Activated T-cell treated with anti-CD3 and anti-CD28 coated beads, Interleukin-2, amount 50 U/mL, for 4 hours (primary cell): ENCODE data around the gene APPL1. TPM values are rescaled to one million over a fixed set of nuclear protein-coding genes. Genes with fewer than 3 reads are reported as not detected.
"Not testable (repeated sequence)": the region's sequence is repeated elsewhere in the genome, so short reads cannot be mapped to it uniquely, and the experiment has no call there.

Experiments used
- ATAC-seq, 2 donors: fragments of 200-7000 bp; cut with Tn5 transposase; one replicate each; pipeline ENCODE4 v1.10.0; 2021
- DNase-seq: peaks from one replicate; pipeline ENCODE4 v3.0.0-alpha.2; 2020
- H3K27me3 Mint-ChIP-seq: one replicate; pipeline ENCODE4 v1.8.0; 2021; ENCODE audit warnings: low read depth, mixed read lengths
- H3K36me3 Mint-ChIP-seq: one replicate; pipeline ENCODE4 v1.8.0; 2022; ENCODE audit warnings: mixed read lengths; ENCODE audit not compliant: insufficient read depth
- H3K4me1 Mint-ChIP-seq: one replicate; pipeline ENCODE4 v1.8.0; 2021; ENCODE audit warnings: low read depth, mixed read lengths
- H3K4me3 Mint-ChIP-seq: one replicate; pipeline ENCODE4 v1.8.0; 2021; ENCODE audit warnings: mild to moderate bottlenecking, moderate library complexity, mixed read lengths
- H3K9me3 Mint-ChIP-seq: one replicate; pipeline ENCODE4 v1.8.0; 2021; ENCODE audit warnings: mixed read lengths
- total RNA-seq, 3 donors: library from RNA; stranded (reverse); gene quantifications; one replicate each; pipeline ENCODE4 v1.2.1, GENCODE V29; 2021

The APPL1 gene
- total RNA-seq, 3 donors from 2014 or later, result 24.2 to 29.1 (median 26.2) TPM

- H3K27me3 Mint-ChIP-seq, result peaks cover 10% of the 10 kb centered on the region
- H3K4me3 Mint-ChIP-seq, result no peak overlapping the region
- H3K36me3 Mint-ChIP-seq, result no peaks in the 10 kb centered on the region
- ATAC-seq, result no peak
- no peaks in the 10 kb centered on the region for H3K4me1 Mint-ChIP-seq
- no peak for DNase-seq
- H3K9me3 Mint-ChIP-seq, result peaks cover 3% of the 10 kb centered on the region
These were observed 60.9 kb downstream of the APPL1 start for GRCh38 chr3:57288403-57288802.

- Mint-ChIP-seq H3K4me1 (no peaks in the 10 kb centered on the region), H3K4me3 (no peak within 1 kb of the TSS), H3K27me3 (peaks cover 22% of the 10 kb centered on the region), H3K9me3 (no peaks in the 10 kb centered on the region), H3K36me3 (no peaks in the 10 kb centered on the region)
- ATAC-seq, result no peak
- DNase-seq, result no peak
These were observed 64.8 kb downstream of the APPL1 start, which contains the start of gene ASB14 for GRCh38 chr3:57292159-57292896. Gene ASB14, minus strand, starts transcription at chr3:57292685. Its CDS starts 652 bp downstream, at chr3:57292033.

- Mint-ChIP-seq H3K4me1 (no peaks in the 10 kb centered on the region), H3K27me3 (peaks cover 28% of the 10 kb centered on the region), H3K4me3 (no peak overlapping the region), H3K36me3 (no peaks in the 10 kb centered on the region), H3K9me3 (no peaks in the 10 kb centered on the region)
- DNase-seq (no peak), ATAC-seq (no peak)
These were observed 65.5 kb downstream of the APPL1 start for GRCh38 chr3:57292897-57293526.

DNA sequence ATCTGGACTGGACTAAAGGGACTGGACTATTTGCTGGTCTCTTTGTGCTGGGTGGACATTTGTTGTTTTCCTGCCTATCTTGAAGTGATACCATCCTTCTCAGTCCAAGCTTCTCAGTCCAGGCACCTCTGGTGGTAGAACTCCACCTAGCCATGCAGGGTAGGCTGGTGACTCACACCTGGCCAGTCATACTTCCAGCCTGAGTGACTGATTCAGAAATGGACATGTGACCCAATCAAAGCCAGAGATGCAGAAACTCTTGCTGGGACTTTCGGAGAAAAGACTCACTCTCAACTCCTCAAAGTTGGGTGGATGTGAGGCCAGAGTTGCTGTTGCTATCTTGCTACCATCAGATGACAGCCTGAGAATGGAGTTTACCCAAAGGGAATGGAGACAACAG is 70.5 kb downstream of the APPL1 start:
- DNase-seq (no peak), ATAC-seq (peak in 1 of 2 donors; percentile 43)
- Mint-ChIP-seq H3K9me3 (no peaks in the 10 kb centered on the region), H3K36me3 (no peaks in the 10 kb centered on the region), H3K4me1 (no peaks in the 10 kb centered on the region), H3K27me3 (peaks cover 27% of the 10 kb centered on the region), H3K4me3 (no peak overlapping the region)

GRCh38 chr3:57303520-57303919 is 76.0 kb downstream of the APPL1 start:
- H3K4me3 Mint-ChIP-seq, H3K36me3 Mint-ChIP-seq, H3K4me1 Mint-ChIP-seq, H3K9me3 Mint-ChIP-seq, ATAC-seq, DNase-seq: not testable (repeated sequence)
- H3K27me3 Mint-ChIP-seq, result peaks cover 11% of the 10 kb centered on the region

DNA sequence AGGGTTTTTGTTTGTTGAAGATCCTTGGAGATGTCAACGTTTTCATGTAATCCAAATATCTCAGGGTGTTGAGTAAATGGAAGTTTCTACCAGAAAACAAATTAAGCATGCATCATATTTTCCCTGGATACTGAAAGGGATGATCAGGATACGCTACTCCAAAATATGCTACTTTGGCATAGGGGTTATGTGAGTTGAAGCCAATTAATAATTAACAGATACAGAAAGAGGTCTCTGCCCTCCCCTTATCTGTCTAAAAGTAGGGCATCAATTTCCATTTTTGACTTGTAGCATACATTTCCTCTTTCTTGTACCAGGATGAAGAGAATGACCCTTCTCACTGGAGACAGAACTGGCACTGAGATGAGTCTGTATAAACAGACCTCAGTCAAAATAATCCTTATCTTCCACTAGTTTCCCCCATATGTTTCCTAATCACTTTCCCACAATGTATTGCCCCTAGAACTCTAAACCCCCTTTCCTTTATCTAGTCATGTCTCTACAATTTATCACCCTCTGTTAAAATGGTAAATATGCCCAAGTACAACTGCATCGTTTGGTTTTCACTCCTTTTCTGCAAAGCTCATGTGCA is 82.3 kb downstream of the APPL1 start:
- H3K36me3 Mint-ChIP-seq, result no peaks in the 10 kb centered on the region
- peaks cover 2% of the 10 kb centered on the region for H3K27me3 Mint-ChIP-seq
- no peak for ATAC-seq
- no peaks in the 10 kb centered on the region for H3K9me3 Mint-ChIP-seq
- no peak overlapping the region for H3K4me3 Mint-ChIP-seq
- H3K4me1 Mint-ChIP-seq, result no peaks in the 10 kb centered on the region
- no peak for DNase-seq

DNA sequence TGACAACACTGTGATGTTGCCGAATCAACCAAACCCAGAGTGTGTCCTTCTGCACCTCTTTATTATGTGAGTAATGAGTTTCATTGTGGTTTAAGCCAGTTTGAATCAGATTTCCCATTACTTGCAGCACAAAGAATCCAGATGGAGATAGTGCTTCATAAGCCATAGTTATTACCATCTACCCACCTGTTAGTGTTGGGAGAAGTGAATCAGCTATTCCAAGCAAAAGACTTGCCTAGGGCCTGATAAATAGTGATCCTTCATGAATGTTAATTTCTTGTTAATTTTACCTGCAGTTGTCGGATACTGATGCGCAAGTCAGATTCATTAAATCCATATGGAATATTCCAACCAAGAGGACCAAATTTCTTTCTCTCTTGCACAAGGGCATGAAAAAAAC is 86.7 kb downstream of the APPL1 start:
- no peaks in the 10 kb centered on the region for H3K4me1 Mint-ChIP-seq
- no peak for DNase-seq
- H3K36me3 Mint-ChIP-seq, result no peaks in the 10 kb centered on the region
- no peak overlapping the region for H3K4me3 Mint-ChIP-seq
- peaks cover 14% of the 10 kb centered on the region for H3K27me3 Mint-ChIP-seq
- ATAC-seq, result no peak
- H3K9me3 Mint-ChIP-seq, result peaks cover 5% of the 10 kb centered on the region

Other genes with a start within 250 kb of the APPL1 start
- gene SPATA12, start 167.1 kb upstream of the APPL1 start, total RNA-seq, result not detected
- gene IL17RD, start 62.4 kb upstream of the APPL1 start, total RNA-seq, result under 1 TPM in 2 of 3 donors, not detected in 1; 0.05 to 0.11 TPM
- gene HESX1, start 27.8 kb upstream of the APPL1 start, total RNA-seq, result not detected
- not detected for gene ASB14, start 65.0 kb downstream of the APPL1 start, total RNA-seq